ENCODE results near the gene LMO3.

LMO3 gene

DNA sequence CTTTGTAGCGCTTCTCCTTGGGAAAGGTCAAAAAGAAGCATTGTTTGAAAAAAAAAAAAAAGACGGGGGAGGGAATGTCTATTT is at the start of gene LMO3:
Gene LMO3 (minus strand): TSS at position 46 of the 84 bp plus-strand sequence. CDS start 5,302 bp downstream, outside the sequence.
- DNase-seq: no peak

DNA sequence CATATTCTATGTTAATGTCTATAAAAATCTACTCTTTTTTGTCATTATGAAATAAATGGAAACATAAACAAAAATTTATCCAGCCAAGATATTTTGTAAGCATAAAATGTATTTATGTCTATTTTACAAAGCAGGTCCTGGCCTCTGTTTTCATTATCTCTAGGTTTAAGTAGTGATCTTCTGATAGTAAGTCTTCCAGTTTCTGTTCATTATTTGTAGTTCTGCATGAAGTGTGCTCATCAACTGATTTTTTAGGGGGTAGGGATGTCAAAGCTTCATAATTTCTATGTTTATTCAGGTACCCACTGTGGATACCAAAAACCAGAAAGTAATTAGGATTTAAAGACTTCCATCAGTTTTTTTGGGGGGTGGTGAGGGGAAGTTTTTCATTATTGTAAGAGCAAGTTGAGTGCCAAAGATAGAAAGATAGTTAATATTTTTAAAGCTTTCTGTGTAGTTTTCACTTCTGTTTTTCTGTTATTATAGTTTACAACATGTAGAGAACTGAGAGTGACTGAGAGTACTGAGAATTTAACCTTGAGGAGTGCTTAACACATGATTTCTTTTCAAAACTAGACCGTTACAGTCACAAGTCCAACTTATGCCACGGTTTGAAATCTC is 30.6 kb upstream of the LMO3 start:
- DNase-seq: no peak

DNA sequence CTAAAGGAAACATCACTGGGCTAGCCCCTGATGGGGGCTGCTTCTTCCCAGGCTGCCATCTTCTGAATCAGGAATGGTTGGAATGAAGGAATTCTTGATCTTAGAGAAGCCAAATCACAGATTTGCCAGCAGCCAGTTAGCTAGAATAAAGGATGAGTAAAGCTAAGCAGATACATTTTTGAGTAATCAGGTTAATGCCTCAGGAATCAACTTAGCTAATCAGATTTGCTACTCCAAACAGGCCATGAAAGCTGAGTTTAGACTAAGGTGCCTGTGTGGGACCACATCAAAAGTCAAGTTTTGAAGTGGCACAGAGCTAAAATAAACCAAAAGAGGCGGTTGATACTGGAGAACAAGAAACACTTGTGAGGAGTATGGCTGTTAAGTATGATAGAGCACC is 28.8 kb upstream of the LMO3 start:
- DNase-seq: no peak

DNA sequence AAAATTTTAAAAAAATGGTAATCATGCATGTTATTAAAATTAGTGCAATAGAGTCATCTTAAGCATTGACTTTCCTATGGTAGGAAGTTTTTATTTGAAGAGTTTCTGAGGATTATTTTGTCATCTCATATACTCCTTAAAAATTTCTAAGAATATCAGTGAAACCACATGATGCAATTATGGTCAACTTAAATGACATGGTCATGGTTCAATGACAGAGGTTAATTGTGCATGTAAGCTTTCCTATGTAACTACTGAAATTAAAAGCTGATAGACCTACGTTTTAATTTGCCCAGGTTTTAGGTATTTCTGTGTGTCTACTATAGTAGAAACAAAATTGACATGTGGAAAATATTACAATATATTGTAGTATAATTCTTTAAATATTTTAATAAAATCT is 21.0 kb upstream of the LMO3 start:
- DNase-seq: no peak

DNA sequence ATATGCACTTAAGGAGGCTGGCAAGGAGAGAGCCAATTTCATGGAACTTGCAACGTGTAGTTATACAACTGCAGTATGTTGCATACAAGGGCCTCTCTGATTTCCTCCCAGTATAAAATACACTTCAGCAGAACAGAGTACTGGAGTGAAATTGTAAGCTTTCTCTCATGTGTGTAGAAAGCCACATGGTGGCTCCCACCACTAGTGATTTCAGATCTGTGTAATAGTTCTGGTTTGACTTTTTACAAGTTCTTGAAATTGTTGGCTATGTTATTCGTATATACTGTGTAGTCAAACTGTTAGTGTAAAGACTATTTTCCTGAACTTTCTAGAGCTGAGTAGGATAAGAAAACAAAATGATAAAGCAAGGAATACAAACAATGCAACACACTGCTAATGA is 16.4 kb upstream of the LMO3 start:
- DNase-seq: no peak

DNA sequence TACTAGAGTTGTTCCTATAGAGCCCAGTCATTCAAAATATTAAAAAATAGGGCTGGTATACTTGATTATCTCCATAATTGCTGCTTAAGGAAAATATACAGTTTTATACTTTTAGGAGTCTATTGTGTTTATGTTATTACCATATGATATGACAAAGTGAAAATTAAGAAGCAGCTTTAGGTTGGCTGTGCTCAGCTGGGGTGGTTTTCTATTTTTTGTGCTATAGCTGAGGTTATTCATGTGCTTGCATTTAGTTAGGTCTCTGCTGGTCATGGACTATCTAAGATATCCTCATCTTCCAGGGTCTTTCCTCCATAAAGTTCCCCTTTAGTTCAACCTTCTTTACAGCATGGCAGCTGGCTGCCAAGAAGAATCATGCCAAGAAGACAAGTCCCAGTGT is 13.6 kb upstream of the LMO3 start:
- no peak for DNase-seq

DNA sequence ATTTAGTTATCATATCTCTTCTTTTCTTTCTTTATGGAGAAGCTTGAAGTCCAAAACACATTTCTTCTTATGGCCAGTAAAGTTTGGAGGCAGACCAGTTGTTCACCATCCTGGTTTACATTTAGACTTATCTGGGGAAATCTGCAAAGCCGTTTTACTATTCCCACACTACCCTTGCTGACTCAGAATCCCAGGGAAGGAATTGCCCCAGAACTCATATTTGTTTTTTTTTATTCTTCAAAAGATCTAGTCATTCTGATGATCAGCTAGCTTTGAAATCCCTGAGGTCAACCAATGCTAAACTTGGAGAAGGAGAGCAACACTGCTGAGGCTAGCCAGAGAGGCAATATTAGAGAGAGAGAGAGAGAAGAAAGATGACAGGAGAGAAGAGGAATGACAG is 12.3 kb upstream of the LMO3 start:
- DNase-seq: no peak

DNA sequence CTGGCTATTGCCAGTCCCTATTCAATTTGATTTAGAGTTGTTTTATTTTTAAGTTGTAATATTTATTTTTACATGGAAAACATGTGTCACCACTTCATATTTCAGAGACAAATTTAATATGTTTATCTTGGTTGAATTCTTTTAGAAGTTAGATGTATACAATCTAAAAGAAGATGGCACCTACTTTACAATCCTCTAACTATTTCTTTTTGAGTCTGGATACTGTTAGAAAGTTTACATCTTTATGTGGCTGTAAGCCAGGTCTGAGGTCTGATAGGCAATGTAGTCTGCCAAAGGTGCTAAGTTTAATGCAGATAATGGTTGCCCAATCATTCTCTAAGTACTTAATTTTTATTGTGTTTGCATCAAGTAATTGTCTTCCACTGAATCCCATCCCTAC is 7.2 kb upstream of the LMO3 start:
- no peak for DNase-seq

DNA sequence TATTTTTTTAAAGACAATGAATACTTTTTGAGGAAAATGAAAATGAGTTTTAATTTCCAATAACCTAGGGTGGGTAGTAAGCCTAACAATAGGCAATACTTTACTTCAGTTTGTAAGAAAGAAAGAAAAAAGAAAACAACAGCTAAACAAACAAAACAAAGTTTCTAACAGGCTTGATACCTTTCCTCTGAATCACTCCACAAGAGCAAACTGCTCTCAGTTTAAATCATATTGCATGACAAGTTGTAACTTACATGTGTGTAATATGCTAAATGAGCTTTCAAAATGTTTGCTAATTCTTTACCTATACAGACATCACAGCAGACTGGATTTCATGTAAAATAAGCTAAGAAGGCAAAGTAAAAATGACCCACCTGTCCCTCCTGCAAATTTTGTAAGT is 6.7 kb upstream of the LMO3 start:
- DNase-seq: no peak

DNA sequence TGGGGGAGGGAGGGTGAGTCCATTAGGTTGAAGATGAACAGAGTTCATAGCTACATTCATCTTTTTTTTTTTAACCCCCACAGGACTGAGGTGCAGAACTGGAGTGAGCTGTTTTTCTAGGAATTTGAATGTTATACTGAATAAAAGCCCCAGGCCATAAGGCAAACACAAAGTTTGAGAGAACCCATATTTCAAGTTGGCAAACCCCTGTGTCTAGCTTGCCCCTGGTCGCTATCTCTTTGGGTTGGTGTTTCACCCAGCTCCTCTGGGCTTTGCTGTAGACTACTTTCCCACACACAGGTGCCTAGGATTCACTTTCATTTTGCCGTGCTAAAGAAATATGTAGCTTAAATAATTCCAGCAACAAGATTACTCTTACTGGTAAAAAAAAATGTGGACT is 5.2 kb upstream of the LMO3 start:
- no peak for DNase-seq

DNA sequence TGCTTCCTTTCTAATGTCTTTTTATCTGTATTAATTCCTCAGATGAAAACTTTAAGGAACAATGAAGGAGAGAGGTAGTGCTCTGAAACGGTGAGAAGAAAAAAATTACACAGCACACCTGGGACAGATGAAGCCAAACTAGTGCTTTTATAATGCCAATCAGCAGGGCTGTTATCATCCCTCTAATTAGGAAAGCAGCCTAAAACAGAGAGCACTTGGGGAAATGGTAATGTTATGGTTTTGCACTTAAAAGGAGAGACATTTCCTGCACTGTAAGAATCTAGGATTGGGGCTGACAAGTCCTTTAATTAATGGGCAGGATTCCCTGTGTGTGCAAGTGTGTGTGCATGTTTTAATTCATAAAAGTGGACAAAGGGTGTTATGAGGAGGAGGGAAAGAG is 4.8 kb upstream of the LMO3 start:
- no peak for DNase-seq

DNA sequence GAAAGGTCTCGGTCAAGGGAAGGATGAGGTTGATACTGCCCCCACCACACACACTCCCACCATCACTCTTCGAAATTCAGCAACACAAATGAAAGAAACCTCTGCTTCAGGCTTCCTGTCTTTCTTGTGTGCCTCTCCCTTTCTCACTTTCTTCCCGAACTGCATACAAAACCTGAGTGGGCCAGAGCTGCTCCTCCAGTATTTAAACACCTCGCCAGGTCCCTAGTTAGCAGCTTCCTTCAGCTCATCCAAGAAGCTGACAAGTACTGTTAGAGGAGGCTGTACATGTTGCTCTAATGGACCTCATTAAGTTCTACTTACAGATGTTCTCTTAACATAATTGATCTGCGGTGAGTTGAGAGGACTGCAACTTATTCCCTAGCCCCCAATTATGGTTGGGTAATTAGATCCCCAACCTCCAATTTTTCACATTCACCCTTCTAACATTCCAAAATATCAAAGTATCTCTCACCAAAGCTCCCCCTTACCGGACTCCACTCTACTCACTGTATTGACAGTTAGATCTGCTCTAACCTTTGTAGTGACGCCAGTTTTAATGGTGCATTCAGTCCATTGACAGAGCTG is 4.1 kb upstream of the LMO3 start:
- peak; percentile 59 for DNase-seq

DNA sequence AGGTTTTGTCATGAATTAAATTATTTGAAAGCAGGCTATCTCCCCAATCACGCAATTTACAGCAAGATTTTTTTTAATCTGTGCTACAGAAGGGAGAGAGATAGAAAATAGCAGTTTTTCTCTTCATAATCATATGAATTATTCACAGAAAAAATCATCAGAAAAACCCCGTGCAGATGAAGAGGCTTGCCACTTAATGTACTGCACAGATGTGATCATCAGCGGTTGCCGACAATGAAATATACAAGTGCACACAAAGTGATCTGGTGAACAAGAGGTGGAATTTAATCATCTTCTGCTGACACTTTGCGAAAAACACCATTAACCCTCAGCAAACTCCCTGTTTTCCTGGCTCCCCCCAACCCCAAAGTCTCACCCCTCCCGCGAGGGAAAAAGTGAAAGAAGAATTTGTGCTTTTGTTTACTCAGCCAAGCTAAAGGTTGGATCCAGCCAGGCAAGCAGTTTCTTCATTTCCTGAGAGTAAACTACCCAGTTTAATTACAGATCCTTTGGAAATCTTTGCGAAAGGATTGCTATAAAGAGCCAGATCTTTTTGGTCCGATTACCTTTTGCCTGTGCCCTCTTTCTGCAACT is 3.1 kb upstream of the LMO3 start:
- no peak for DNase-seq

DNA sequence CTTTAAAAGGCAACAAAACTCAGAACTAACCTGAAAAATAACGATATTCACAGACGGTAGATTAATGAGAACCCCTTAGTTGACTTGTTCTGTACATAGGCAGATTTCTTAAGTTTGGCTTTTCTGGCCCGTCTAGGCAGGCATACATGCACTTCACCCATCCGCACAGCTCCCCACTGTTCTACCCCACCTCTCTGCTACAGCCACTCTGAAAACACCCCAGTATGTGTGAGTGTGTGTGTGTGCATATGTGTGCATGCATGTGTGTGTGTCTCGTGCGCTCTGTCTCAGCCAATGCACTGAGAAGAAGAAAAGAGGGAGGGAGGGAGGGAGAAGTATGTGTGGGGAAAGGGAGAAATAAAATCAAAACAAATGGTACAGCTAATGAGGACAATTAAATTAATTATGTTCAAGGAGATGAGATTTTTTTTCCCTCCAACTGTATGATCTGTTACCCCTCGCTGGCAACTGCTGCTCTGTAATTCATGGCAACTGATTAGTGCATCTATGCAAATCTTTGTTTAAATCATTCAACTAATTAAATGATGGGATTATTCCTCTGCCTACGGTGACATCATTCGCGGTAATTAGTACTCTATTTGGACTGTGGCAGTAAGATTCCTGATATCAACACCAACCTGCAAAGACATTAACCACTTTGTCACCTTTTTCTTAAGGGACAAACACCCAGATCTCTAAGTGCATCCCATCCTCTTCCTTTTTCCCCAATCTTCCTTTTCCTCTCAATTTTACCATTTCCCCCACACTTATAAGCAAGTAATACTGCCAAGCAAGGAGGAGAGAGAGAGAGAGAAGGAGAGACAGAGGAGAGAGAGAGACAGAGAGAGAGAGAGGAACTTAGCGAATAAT is 2.2 kb upstream of the LMO3 start:
- DNase-seq: peak; percentile 37

DNA sequence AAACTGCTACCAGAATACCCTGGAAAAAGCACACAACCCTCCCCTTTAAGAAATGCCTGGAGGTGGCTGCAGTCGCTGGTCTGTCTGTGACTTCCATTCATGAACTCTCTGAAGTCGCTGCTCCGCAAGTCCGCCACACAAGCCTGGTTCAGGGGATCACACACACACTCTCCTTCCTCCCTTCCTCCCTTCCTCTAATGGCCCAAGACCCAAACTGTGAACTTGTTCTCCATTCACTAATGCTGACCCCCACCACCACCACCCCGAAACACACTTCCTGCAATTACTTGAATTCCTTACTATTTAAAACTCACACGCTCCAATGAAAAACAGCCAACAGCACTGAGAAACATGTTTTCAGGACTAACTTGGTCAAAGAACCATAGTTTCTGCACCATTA is 1.0 kb upstream of the LMO3 start:
- peak; percentile 33 for DNase-seq

DNA sequence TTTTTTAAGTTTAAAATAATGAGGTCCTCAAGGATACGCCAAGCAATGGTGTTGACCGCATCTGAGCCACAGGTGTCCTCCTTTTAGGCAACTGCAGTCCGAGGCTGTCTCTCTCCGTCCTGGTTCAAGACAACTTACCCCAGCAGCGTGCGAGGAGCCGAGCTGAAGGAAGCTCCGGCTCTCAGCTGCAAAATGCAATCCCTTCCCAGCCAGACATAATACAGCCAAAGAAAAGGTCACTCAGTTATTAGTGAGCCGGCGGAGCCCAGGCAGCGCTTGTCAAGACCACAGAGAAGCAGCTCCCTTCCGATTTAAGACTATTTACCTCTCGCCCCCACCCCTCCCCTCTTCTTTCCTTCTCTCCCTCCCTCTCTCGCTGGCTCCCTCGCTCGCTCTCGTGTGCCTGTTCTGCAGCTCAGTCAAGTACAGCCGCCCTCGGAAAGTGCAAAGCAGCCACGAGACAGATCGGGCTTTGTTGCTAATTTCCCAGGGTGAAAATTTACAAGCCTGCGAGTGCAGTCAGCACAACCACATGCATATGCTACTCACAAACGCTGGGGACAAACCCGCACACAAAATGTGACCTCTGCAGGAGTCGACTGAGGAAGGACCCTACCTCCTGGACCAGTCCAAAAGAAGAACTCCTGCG is 363 bp upstream of the LMO3 start:
- peak; percentile 64 for DNase-seq

DNA sequence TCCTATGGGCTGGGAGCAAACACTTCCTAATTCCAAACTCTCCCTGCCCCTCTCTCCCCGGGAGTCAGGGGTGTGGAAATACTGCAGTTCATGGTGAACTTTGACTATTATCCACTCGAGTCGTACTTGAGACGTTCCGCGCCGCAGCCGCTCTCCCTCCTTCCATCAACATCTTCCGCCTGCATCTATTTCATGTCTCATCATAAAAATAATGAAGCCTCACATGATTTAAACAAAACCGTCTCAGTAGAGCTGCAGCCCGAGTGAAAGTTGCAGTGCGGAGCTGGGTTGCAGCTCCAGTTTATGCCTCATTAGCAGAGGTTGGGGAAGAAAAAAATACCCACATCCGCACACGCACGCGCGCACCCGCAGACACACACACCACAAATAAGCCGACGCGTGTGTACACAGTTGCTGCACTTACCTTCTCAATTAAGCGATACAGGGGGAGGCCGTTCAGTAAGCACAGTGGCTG is 283 bp downstream of the LMO3 start:
- peak; percentile 65 for DNase-seq

DNA sequence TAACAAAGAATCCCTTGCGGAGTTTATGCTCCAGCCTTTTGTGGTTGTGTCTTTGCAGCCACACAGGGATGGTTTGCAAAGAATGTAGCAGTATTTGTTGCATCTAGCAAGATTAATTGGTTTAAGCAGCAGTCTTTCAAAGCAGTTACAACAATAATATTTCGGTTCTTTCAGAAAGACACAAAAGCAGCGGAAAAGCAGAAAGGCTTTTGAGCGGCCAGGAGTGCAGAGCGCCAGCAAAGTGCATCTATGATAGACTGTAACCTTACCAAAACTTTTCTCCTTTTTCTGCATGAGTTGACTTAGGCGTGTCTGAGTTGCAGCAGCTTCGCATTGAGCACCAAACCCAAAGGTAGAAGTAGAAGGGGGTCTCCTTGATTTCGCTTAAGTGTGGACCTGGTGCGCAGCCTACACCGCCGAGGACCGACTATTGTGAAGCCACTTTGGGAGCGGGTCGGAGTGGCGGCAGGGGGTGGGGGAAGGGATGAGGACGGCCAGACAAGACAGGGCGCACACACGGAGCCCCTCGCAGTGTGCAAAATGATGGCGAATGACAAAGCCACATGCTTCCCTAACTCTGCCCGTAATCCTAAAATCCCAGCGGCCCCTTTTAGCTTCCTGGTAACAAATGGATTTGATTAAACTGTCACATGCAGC is 1.2 kb downstream of the LMO3 start:
- DNase-seq: peak; percentile 42

DNA sequence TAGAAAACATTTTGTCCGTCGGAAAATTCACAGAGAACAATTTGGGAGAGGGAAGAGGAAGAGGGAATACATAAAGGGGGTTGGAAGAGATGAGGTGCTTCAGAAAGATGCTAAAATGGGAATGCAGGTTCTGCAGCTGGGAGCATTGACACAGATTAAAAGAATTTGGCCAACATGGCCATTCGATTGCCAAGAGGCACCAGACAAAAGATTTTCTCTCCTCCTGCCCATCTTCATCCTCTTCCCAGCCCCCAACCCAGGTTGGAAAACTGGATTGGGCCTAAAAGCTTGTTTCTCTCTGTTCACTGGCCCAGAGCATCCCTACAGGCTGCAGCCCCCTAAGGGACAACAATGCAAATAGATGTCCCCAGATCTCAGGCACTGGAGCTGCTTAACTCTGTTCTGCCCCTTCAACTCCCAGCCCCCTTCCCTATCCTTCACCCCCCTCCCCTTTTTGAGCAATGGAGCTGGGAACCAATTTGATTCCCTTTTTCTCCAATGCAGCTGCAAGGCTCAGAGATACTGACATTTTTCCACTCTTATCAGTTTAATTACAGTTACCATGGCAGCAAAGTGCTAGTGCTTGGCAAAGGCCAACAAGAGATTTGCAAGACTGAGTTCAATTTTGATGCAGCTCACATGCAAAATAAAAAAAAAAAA is 1.9 kb downstream of the LMO3 start:
- DNase-seq: peak; percentile 60

DNA sequence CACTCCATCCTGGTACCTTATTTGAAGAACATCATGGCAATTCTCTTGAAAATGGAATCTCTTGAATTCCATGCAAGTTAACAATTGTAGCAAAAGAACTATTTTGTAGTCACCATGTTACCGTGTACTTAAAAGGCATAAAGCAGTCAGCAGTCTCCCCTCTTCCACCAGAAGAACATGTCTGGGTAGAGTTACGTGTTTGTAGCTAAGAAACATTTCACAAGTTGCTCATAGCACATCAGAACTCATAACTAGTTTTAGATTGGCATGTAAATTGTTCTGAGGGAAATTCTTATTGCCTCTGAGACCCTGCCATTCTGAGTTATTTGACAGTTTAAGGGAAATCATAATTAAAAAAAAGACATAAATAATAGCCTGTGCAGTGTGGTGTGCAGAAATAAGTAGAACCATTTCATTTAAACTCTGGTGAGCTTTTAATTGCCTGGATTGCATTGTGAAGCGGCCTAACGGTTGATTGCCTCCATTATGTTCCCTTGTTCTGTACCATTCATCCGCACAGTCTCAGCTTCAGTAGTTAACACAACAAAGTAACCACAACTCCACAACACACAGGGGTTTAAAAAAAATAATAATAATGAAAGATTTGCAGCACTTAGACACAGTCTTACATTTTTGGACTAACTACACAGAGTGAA is 2.6 kb downstream of the LMO3 start:
- peak; percentile 16 for DNase-seq

DNA sequence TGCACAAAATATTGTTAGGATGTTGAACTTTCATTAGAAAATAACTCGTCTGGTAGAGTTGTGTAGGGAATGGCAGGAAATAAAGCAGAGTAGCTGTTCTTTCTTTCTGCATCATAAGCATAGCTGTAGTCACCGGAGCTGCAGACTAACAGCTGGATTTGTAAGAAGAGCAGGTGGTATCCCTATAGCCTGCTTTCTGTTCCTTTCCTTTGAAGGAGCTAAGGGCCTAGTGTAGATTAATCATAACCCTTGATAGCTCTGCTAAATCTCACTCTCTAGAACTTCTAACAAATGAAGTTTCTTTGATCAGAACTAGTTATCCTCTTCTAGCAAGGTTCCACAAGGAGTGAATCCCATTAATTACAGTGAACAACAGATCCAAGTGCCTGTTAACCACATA is 3.5 kb downstream of the LMO3 start:
- no peak for DNase-seq

DNA sequence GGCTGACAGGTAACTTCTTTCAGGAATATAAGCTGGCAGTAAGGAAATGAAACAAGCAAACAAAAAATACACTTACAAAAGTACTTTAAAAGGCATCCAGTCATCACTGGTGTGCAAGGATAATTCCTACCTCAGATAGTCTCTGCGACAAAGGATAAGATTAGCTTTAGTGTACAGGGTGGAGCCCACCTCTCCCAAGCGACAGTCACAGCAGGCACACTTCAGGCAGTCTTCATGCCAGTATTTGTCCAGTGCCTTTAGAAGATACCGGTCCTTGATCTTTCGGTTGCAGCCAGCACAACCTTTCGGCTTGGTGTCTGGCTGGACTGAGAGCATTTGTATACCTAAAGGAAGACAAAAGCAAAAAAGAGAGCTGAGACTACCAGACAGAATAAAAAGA is 5.4 kb downstream of the LMO3 start:
- peak; percentile 19 for DNase-seq
